Hepatocyte (in vitro differentiated cells): ENCODE measurements around the gene GBP7. TPM values are rescaled to one million over a fixed set of nuclear protein-coding genes. Genes with fewer than 3 reads are reported as not detected.

Source experiments
- DNase-seq: peaks from one replicate; pipeline ENCODE4 v3.0.0-alpha.2; 2016; ENCODE audit warnings: low spot score
- H2AFZ ChIP-seq: fragments of 200-600 bp; sonication (generic); 2 replicates; pipeline ENCODE4 v1.6.0; 2016; ENCODE audit warnings: antibody characterized with exemption, mild to moderate bottlenecking
- H3K27ac ChIP-seq: fragments of 200-600 bp; sonication (generic); 2 replicates; pipeline ENCODE4 v1.5.1; 2016; ENCODE audit warnings: mild to moderate bottlenecking
- H3K27me3 ChIP-seq: fragments of 200-600 bp; sonication (generic); 2 replicates; pipeline ENCODE4 v1.6.1; 2016
- H3K36me3 ChIP-seq: fragments of 200-600 bp; sonication (generic); replicated peaks from 2 replicates; pipeline ENCODE4 v1.5.1; 2016; ENCODE audit warnings: low read depth; ENCODE audit not compliant: insufficient read depth
- H3K4me1 ChIP-seq: fragments of 200-600 bp; sonication (generic); 2 replicates; pipeline ENCODE4 v1.5.1; 2016; ENCODE audit warnings: mild to moderate bottlenecking, moderate library complexity; ENCODE audit not compliant: insufficient read depth
- H3K4me2 ChIP-seq: fragments of 200-600 bp; sonication (generic); 2 replicates; pipeline ENCODE4 v1.6.0; 2016
- H3K4me3 ChIP-seq: fragments of 200-600 bp; sonication (generic); 2 replicates; pipeline ENCODE4 v1.5.1; 2016; ENCODE audit warnings: mild to moderate bottlenecking
- H3K79me2 ChIP-seq: fragments of 200-600 bp; sonication (generic); 2 replicates; pipeline ENCODE4 v1.6.0; 2017; ENCODE audit warnings: mild to moderate bottlenecking
- H3K9me2 ChIP-seq: fragments of 200-600 bp; sonication (generic); replicated peaks from 2 replicates; pipeline ENCODE4 v1.6.0; 2017; ENCODE audit warnings: mild to moderate bottlenecking; ENCODE audit not compliant: insufficient read depth
- H3K9me3 ChIP-seq: fragments of 200-600 bp; sonication (generic); 2 replicates; pipeline ENCODE4 v1.5.1; 2016; ENCODE audit warnings: low read depth, mild to moderate bottlenecking
- H4K20me1 ChIP-seq: fragments of 200-600 bp; sonication (generic); 2 replicates; pipeline ENCODE4 v1.6.0; 2016; ENCODE audit warnings: mild to moderate bottlenecking; ENCODE audit not compliant: insufficient read depth, poor library complexity, severe bottlenecking
- CTCF ChIP-seq: fragments of 200-600 bp; sonication (generic); IDR thresholded peaks from 2 replicates; pipeline ENCODE4 v1.5.1; 2016; ENCODE audit warnings: antibody characterized with exemption, mild to moderate bottlenecking; ENCODE audit not compliant: poor library complexity
- EZH2 ChIP-seq: fragments of 200-600 bp; sonication (generic); IDR thresholded peaks from 2 replicates; pipeline ENCODE4 v1.6.1; 2016; ENCODE audit warnings: antibody characterized with exemption, mild to moderate bottlenecking, borderline replicate concordance
- EZH2phosphoT487 ChIP-seq: fragments of 200-600 bp; sonication (generic); IDR thresholded peaks from one replicate; pipeline ENCODE4 v1.6.1; 2018; ENCODE audit warnings: antibody characterized with exemption, mild to moderate bottlenecking, low read depth, moderate library complexity; ENCODE audit not compliant: unreplicated experiment, severe bottlenecking
- WGBS: methylation state at CpG from one replicate; pipeline ENCODE4 v1.1.6; 2016; ENCODE audit warnings: low lambda C conversion rate; ENCODE audit errors: missing lambda C conversion rate; 5-methylcytosine and 5-hydroxymethylcytosine counted together
- polyA plus RNA-seq: library from polyadenylated mRNA; unstranded; fragments of >200 nt; fragmentation: Nextera tagmentation; extraction: Ambion mirVana; gene quantifications from 2 replicates; pipeline ENCODE4 v1.2.1, GENCODE V29; 2016
- total RNA-seq: library from RNA; depleted of rRNA; stranded (reverse); fragments of >200 nt; gene quantifications from 2 replicates; pipeline ENCODE4 v1.2.3, GENCODE V29; 2014

GBP7 gene
- total and polyA plus RNA-seq, 2 experiments from 2014 or later, result 0.27 to 0.63 TPM

GRCh38 chr1:89201106-89201794 lies 25.4 kb upstream of the GBP7 start:
- Histone ChIP-seq H4K20me1 (no peaks in the 10 kb centered on the region), H3K27me3 (no peaks in the 10 kb centered on the region), H3K9me3 (no peaks in the 10 kb centered on the region), H2AFZ (no peak overlapping the region), H3K79me2 (no peaks in the 10 kb centered on the region), H3K9me2 (no peaks in the 10 kb centered on the region), H3K36me3 (no peaks in the 10 kb centered on the region), H3K4me1 (no peaks in the 10 kb centered on the region), H3K4me2 (no peak overlapping the region), H3K27ac (no peak overlapping the region), H3K4me3 (no peak overlapping the region)
- DNase-seq, result no peak
- 44% methylated on average over 4 of the region's 4 CpGs for WGBS
- no peak for TF ChIP-seq EZH2phosphoT487
- TF ChIP-seq EZH2, result no peak
- TF ChIP-seq CTCF, result no peak

GRCh38 chr1:89200663-89201062 lies 24.9 kb upstream of the GBP7 start:
- Histone ChIP-seq H3K9me2 (no peaks in the 10 kb centered on the region), H3K79me2 (no peaks in the 10 kb centered on the region), H3K36me3 (no peaks in the 10 kb centered on the region), H2AFZ (no peak overlapping the region), H3K4me2 (no peak overlapping the region), H4K20me1 (no peaks in the 10 kb centered on the region), H3K9me3 (no peaks in the 10 kb centered on the region), H3K27me3 (no peaks in the 10 kb centered on the region), H3K4me3 (no peak overlapping the region), H3K4me1 (no peaks in the 10 kb centered on the region), H3K27ac (no peak overlapping the region)
- TF ChIP-seq EZH2 (no peak), CTCF (no peak), EZH2phosphoT487 (no peak)
- WGBS, result 10% methylated on average over 2 of the region's 2 CpGs
- DNase-seq, result no peak

DNA sequence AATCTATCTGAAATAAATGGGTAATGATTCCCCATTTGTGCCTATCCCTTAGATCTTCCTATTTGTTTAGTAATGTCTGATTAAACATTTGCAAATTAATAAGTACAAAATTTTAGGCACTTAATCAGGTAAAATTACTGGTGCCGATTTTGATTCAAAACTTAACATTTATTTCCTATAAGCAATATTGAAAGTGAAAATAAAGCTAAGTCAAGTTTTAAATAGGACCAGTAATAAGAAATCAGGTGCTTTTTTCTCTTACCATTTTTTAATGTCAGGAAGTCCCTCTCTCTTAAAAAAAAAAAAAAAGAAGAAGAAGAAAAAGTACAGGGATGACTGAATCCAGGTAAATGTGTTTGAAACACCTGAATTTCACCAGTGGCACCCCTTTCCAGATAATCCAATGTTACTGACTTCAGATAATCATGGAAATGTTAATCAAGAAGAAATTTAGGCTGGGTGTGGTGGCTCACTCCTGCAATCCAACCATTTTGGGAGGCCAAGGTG lies 23.8 kb upstream of the GBP7 start:
- H3K4me2 ChIP-seq, result peak overlapping the region; percentile 73
- no peaks in the 10 kb centered on the region for H3K79me2 ChIP-seq
- H3K9me3 ChIP-seq, result no peaks in the 10 kb centered on the region
- no peaks in the 10 kb centered on the region for H4K20me1 ChIP-seq
- H3K4me3 ChIP-seq, result no peak overlapping the region
- H2AFZ ChIP-seq, result no peak overlapping the region
- DNase-seq, result no peak
- TF ChIP-seq EZH2phosphoT487 (no peak), EZH2 (no peak), CTCF (no peak)
- H3K27ac ChIP-seq, result no peak overlapping the region
- H3K27me3 ChIP-seq, result no peaks in the 10 kb centered on the region
- H3K36me3 ChIP-seq, result no peaks in the 10 kb centered on the region
- no peaks in the 10 kb centered on the region for H3K9me2 ChIP-seq
- H3K4me1 ChIP-seq, result no peaks in the 10 kb centered on the region
- 92% methylated on average over 1 of the region's 1 CpG for WGBS
